NT2/D1 (cell line): ENCODE results near the gene ACACB.

Source experiments
- DNase-seq: peaks from one replicate; pipeline ENCODE4 v3.0.0-alpha.2; 2011; ENCODE audit warnings: low read depth, low spot score
- H3K27me3 ChIP-seq: 2 replicates; pipeline ENCODE4 v1.6.0; 2011; ENCODE audit warnings: mild to moderate bottlenecking; ENCODE audit not compliant: insufficient read length, insufficient read depth
- H3K36me3 ChIP-seq: 2 replicates; pipeline ENCODE4 v1.6.1; 2011; ENCODE audit warnings: mild to moderate bottlenecking, low read length, mixed read lengths; ENCODE audit not compliant: insufficient read depth, insufficient read length
- H3K4me1 ChIP-seq: 2 replicates; pipeline ENCODE4 v1.5.1; 2011; ENCODE audit not compliant: insufficient read depth, insufficient read length
- H3K4me3 ChIP-seq: 2 replicates; pipeline ENCODE4 v1.5.1; 2011; ENCODE audit warnings: low read depth; ENCODE audit not compliant: insufficient read length
- H3K9ac ChIP-seq: 2 replicates; pipeline ENCODE4 v1.6.0; 2011; ENCODE audit warnings: low read depth; ENCODE audit not compliant: insufficient read length
- H3K9me3 ChIP-seq: 2 replicates; pipeline ENCODE4 v1.5.1; 2011; ENCODE audit warnings: mild to moderate bottlenecking, low read length; ENCODE audit not compliant: insufficient read depth
- SUZ12 ChIP-seq: IDR thresholded peaks from 2 replicates; pipeline ENCODE4 v1.6.1; 2011; ENCODE audit not compliant: insufficient read length, insufficient read depth; ENCODE audit errors: extremely low read depth
- YY1 ChIP-seq: IDR thresholded peaks from 2 replicates; pipeline ENCODE4 v1.6.1; 2011; ENCODE audit not compliant: insufficient read length, insufficient read depth
- ZNF274 ChIP-seq: IDR thresholded peaks from 2 replicates; pipeline ENCODE4 v1.6.1; 2011; ENCODE audit warnings: mild to moderate bottlenecking, low read depth, low read length

The ACACB gene

GRCh38 chr12:109250523-109250922, 134.1 kb downstream of the ACACB start:
- Histone ChIP-seq H3K9me3 (peaks cover 12% of the 10 kb centered on the region), H3K4me3 (no peak overlapping the region), H3K36me3 (peaks cover 11% of the 10 kb centered on the region), H3K4me1 (no peaks in the 10 kb centered on the region), H3K9ac (no peak overlapping the region), H3K27me3 (no peaks in the 10 kb centered on the region)
- DNase-seq = no peak
- TF ChIP-seq YY1 (no peak), ZNF274 (no peak), SUZ12 (no peak)

- H3K36me3 ChIP-seq = no peaks in the 10 kb centered on the region
- no peak overlapping the region for H3K9ac ChIP-seq
- H3K27me3 ChIP-seq = no peaks in the 10 kb centered on the region
- H3K9me3 ChIP-seq = peaks cover 12% of the 10 kb centered on the region
- TF ChIP-seq YY1 (no peak), SUZ12 (no peak), ZNF274 (no peak)
- DNase-seq = no peak
- H3K4me1 ChIP-seq = no peaks in the 10 kb centered on the region
- no peak overlapping the region for H3K4me3 ChIP-seq
Measured at GRCh38 chr12:109252799-109253198, 136.4 kb downstream of the ACACB start.

DNA sequence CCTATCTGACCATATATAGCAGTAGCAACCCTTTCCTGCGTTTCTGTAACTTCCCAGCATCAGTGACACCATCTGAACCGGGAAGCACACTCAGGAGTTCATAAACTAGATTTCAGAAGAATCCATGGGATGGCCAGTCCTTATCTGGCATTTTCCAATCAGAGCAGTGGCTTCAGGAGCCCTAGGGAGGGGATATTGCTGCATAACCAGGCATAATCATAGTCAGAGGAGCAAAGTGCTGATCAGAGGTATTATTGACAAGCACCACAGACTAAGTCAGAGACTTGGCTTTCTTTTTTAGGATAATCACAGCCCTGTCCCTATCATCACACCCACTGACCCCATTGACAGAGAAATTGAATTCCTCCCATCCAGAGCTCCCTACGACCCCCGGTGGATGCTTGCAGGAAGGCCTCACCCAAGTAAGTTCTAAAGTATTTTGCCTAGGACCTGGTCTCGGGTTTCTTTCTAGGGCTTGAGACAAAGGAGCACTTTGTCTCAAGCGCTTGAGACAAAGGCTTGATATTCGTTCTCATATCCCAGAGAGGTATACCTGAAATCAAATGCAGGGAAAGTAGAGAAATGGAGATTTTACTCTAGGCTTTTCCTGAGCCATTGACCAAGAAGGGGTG, 137.6 kb downstream of the ACACB start:
- Histone ChIP-seq H3K27me3 (no peaks in the 10 kb centered on the region), H3K4me1 (no peaks in the 10 kb centered on the region), H3K9ac (no peak overlapping the region), H3K4me3 (no peak overlapping the region), H3K9me3 (peaks cover 12% of the 10 kb centered on the region), H3K36me3 (peaks cover 4% of the 10 kb centered on the region)
- DNase-seq = no peak
- TF ChIP-seq YY1 (no peak), ZNF274 (no peak), SUZ12 (no peak)

DNA sequence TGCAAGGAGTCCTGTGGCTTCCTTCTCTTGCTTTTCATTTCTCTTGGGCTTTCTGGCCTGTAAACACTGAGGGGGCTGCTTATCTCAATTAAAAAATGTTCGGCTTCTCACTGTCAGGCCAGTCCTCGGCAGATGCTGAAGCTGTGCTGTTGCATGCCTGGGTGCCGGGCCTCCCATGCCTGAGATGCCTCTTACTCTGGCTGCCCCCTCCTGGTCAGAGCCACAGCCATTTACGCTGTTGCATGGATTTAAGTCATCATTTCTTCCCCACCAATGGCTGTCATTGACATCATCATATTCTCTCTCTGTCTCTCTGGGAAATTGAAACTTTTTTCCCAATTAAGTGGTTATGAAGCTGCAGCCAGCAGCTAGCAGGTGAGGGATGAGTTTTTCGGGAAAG, 139.0 kb downstream of the ACACB start:
- no peak overlapping the region for H3K4me3 ChIP-seq
- TF ChIP-seq SUZ12 (no peak), YY1 (no peak), ZNF274 (no peak)
- no peaks in the 10 kb centered on the region for H3K27me3 ChIP-seq
- peak; percentile 25 for DNase-seq
- H3K36me3 ChIP-seq = peaks cover 6% of the 10 kb centered on the region
- no peak overlapping the region for H3K9ac ChIP-seq
- H3K9me3 ChIP-seq = peaks cover 12% of the 10 kb centered on the region
- H3K4me1 ChIP-seq = no peaks in the 10 kb centered on the region

DNA sequence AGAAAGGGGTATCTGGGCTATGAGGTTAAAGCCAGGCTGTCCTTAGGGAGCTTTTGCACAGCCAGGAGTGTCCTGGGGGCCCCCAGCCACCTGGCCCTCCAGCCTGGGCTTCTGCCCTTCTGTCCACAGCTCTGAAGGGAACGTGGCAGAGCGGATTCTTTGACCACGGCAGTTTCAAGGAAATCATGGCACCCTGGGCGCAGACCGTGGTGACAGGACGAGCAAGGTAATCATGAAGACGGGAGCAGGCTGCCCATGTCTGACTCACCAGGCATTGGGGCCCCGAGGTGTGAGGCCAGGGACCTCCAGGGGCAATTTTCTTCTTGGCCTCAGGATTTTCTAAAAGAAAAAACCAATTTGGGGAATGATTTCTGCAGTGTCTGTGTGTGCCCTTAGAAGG, 139.6 kb downstream of the ACACB start:
- H3K9me3 ChIP-seq = peaks cover 12% of the 10 kb centered on the region
- no peak for TF ChIP-seq SUZ12
- no peak for TF ChIP-seq YY1
- TF ChIP-seq ZNF274 = no peak
- no peak overlapping the region for H3K9ac ChIP-seq
- peaks cover 6% of the 10 kb centered on the region for H3K36me3 ChIP-seq
- no peak overlapping the region for H3K4me3 ChIP-seq
- H3K4me1 ChIP-seq = no peaks in the 10 kb centered on the region
- H3K27me3 ChIP-seq = no peaks in the 10 kb centered on the region
- DNase-seq = no peak

DNA sequence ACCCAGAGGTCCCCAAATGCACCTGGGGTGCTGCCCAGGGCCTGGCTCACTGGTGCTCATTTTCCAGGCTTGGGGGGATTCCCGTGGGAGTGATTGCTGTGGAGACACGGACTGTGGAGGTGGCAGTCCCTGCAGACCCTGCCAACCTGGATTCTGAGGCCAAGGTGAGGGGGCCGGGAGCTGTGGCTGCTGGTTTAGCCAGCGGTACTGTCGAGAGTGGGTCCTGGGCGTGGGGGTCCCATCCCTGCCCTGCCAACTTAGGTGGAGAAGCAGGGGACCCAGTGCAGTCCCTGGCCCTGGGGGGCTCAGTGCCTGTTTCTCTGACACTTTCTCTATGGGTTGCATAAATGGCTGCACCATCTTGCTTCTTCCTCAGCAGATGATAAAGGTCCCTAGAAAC, 141.8 kb downstream of the ACACB start:
- TF ChIP-seq YY1 (no peak), SUZ12 (no peak), ZNF274 (no peak)
- Histone ChIP-seq H3K27me3 (no peaks in the 10 kb centered on the region), H3K9me3 (peaks cover 12% of the 10 kb centered on the region), H3K4me1 (no peaks in the 10 kb centered on the region), H3K9ac (no peak overlapping the region), H3K36me3 (peaks cover 6% of the 10 kb centered on the region), H3K4me3 (no peak overlapping the region)
- DNase-seq = no peak

DNA sequence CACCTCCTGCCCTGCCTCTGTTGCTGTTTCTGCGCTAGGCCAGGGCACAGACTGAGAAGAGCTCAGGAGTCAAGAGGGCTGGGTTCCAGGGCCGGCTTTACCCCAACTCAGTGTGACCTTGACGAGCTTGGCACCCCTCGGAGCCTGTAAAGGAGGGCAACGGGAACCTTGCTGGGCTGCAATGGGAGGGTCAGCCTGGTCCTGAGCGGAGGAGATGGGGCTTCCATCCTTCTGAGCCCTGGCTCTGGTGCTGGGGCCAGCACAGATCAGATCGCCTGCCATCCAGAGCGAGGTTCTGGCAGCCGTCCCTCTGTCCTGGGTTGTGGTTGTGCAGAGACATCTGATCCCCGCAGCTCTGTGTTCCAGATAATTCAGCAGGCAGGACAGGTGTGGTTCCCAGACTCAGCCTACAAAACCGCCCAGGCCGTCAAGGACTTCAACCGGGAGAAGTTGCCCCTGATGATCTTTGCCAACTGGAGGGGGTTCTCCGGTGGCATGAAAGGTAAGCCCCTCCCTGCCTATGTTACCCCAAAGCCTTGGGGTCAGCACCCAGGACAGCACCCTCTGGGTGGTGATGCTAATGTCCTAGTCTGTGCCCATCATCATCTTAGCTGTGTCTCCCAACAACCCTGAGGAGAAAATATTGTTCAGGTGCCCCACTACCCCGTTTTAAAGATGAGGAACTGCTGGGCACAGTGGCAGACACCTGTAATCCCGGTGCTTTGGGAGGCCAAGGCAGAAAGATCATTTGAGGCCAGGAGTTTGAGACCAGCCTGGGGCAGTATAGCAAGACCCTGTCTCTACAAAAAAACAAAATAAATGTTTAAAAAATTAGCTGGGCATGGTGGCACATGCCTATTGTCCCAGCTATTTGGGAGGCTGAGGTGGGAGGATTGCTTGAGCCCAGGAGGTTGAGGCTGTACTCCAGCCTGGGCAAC, 142.5 kb downstream of the ACACB start:
- TF ChIP-seq ZNF274 = no peak
- TF ChIP-seq SUZ12 = no peak
- TF ChIP-seq YY1 = no peak

More for the DNA sequence above, 142.5 kb downstream of the ACACB start:
- no peak for DNase-seq
- Histone ChIP-seq H3K9me3 (peaks cover 6% of the 10 kb centered on the region), H3K4me1 (no peaks in the 10 kb centered on the region), H3K27me3 (no peaks in the 10 kb centered on the region), H3K9ac (no peak overlapping the region), H3K4me3 (no peak overlapping the region), H3K36me3 (peaks cover 6% of the 10 kb centered on the region)
